Heart left ventricle (tissue), 13 donors: ENCODE measurements around the gene ZBTB7C.

Experiments
- CTCF ChIP-seq, 12 donors: fragments of 200-600 bp; sonication (generic) in 4 of 12; IDR thresholded peaks; one replicate each; pipeline versions ENCODE4 v1.5.0 to v1.8.0; 2018 to 2022; ENCODE audit warnings: antibody characterized with exemption in 12 of 12, mild to moderate bottlenecking in 5 of 12
- POLR2A ChIP-seq, 2 donors: fragments of 450-650 bp; IDR thresholded peaks; one replicate each; pipeline ENCODE4 v1.6.1; 2017; ENCODE audit warnings: antibody characterized with exemption in 2 of 2, mild to moderate bottlenecking in 2 of 2, moderate library complexity in 2 of 2
- donor health status: ischemic (EF 13 %, LVEDD 7.1; RV severe dilation, severe dysfunction).
- donor health status: DM: no; HTN: yes; CAD: no.
- donor health status: DM: no; HTN: no; CAD: no.
- donor health status: ischemic (EF 25% LVEDD 6.9; RV normal size, moderate dysfunction).
- donor health status: ischemic (EF 25% LVEDD 5.7; RV mildly dilated, moderate dysfunction).
- donor health status: ischemic (EF 35%, LVEDD 5.7; RV mildly dilated, moderate dysfunction).
- donor health status: nonischemic (EF 11% LVEDD 7.7; RV severe dilation, severe dysfunction).
- donor health status: DM: yes; HTN: yes; CAD: no.
- donor health status: PGD.
- donor health status: ischemic (EF 29% LVEDD 5.4; RV normal size, mild dysfunction).
- donor health status: nonischemic (EF 23%, LVEDD 6.1; RV moderate dilation, normal function).

DNA sequence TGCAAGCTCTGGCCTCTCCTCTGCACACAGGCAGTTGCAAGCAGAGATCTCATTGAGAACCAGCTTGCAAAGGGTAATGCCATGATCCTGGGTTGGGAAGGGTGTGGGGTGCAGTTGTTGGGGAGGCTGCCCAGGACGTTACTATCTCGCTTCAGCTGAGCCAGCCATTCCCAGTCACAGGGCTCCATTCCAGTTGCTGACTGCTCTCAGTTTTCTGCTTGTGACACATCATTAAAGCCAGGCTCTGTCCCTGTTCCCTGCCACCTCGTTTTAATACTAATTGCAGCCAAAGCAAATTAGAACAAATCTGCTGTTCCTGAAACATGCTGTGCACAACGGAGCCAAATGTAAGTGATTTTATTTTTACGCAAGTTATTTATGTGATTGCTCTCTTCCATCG, 416.2 kb downstream of the ZBTB7C start:
- TF ChIP-seq POLR2A (IDR thresholded peaks at IDR 0.05) (no peak), CTCF (IDR thresholded peaks at IDR 0.05) (no peak)
